Stimulated activated CD4-positive, alpha-beta T cell treated with anti-CD3 and anti-CD28 coated beads, Interleukin-12 subunit alpha, Interleukin-12 subunit beta, amount 100 ng/mL, for 48 hours (primary cell): Measurements from ENCODE around the gene ANKRD40CL.
"Not testable (repeated sequence)": the region's sequence is repeated elsewhere in the genome, so short reads cannot be mapped to it uniquely, and the experiment has no call there.

Source experiments
- DNase-seq, 3 donors: peaks; one replicate each; pipeline ENCODE4 v3.0.0-alpha.2; 2020; ENCODE audit warnings: low read depth in 2 of 3, low spot score in 1 of 3

ANKRD40CL gene

DNA sequence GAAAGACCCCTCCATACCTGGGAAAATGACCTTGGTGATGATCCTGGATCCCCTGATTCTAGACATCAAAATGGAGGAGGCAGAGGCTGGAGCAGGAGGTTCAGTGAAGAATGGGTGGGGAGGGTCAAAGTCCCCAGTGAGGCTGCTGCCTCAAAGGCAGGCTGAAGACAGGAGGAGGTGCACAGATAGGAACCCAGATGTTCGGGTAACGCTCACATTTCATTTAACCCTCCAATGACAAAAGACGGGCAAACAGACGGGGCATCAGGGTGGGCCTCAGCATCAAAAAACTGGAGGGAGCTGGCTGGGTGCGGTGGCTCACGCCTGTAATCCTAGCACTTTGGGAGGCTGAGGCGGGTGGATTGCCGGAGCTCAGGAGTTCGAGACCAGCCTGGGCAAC, at the start of gene ANKRD40CL:
Gene ANKRD40CL, minus strand, starts transcription at position 73 of the 400 bp plus-strand sequence. CDS start 605 bp downstream, outside the sequence.
- DNase-seq, result no peak

- no peak for DNase-seq
Observed at GRCh38 chr17:50816271-50816670, 49.0 kb upstream of the ANKRD40CL start.

GRCh38 chr17:50815400-50815799, 48.1 kb upstream of the ANKRD40CL start:
- no peak for DNase-seq

GRCh38 chr17:50813583-50813982, 46.3 kb upstream of the ANKRD40CL start:
- no peak for DNase-seq

GRCh38 chr17:50808888-50809287, 41.6 kb upstream of the ANKRD40CL start:
- no peak for DNase-seq

DNA sequence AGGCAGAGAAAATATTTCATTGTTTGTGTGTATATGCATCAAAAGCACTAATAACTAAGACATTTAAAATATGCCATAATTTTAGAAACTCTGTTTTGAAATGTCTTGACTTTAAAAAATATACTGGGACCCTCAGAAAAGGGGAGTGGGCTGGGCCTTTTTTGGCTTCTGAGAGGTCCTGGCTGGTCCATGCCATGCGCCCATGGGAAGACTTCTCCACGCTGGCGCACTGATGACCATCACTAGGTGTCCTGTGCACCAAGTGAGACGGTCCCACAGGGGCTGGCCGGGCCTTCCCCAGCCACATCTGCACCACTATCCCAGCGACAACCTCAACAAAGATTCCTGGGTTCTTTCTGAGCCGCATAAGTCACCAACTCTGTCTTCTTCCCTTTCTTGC, 41.1 kb upstream of the ANKRD40CL start:
- DNase-seq, result no peak

GRCh38 chr17:50807675-50808074, 40.4 kb upstream of the ANKRD40CL start:
- DNase-seq, result no peak

DNA sequence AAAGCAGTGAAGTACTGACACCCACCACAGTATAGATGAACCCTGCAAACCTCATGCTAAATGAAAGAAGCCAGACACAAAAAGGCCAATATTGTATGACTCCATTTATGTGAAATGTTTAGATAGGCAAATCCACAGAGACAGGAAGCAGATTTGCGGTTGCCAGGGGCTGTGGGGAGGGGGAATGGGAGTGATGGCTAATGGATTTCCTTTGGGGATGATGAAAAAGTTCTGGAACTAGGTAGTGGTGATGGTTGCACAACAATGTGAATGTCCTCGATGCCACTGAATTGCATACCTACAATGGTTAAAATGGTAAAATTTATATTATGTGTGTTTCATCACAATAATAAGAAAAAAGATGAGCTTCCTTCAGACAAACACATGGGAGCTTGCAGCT, 39.7 kb upstream of the ANKRD40CL start:
- DNase-seq, result no peak

DNA sequence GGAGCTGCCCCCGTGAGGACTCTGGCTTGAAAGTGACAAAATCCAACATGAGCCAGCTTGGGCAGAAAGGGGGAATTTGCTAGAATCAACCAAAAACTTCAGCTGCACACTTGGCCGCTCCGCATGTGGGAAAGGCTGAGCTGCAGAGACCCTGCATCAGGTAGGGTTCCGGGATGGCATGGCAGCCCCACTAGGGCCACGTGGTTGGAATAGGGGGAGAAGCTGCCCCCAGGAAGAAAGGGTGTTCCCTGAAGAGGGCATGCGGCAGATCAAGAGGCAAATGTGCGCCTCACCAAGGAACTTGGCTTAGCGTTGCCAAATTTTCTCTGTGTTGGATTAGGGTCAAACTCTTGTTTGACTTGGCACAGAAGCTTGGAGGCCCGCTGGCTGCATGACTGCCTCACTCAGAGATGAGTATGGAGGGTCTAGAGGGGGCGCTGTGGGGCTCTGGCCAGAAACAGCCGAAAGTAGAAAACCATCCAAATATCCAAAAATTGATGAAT, 38.9 kb upstream of the ANKRD40CL start:
- no peak for DNase-seq

DNA sequence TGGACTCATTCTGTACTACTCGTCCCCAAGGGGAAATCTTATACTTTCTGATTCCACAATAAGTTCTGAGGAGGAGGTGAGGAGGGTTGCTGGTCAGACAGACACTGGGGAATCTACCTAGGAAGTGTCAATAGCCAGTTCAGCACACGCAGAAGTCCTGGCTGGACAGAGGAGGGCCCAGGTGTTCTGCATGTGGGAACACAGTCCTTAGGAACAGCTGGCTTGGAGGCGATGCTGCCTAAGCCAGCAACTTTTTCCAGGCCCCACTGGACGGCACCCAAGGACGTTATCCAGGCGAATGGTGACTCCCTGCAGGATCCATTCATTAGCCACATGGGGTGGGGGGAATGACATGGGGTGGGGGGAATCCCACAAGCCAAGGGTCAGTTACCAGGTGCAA, 38.2 kb upstream of the ANKRD40CL start:
- no peak for DNase-seq

- not testable (repeated sequence) for DNase-seq
Observed at GRCh38 chr17:50804749-50805475, 37.6 kb upstream of the ANKRD40CL start.

DNA sequence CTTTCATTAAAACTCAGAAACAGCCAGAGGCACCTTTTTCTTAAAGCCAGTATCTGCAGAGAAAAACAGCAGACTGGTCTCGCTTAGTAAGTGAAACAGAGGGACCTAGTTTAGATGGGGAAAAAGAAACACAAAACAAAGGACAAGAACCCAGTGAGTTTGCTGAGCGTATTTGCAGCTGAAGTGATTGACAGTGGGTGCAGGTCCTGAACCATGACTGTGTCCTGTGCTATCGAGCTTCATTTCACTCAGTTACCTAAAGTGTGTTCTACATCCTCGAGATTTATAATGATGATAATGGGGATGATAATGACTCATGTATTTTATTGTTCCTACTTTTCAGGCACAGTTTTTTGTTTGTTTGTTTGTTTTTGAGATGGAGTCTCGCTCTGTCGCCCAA, 36.4 kb upstream of the ANKRD40CL start:
- DNase-seq, result no peak

DNA sequence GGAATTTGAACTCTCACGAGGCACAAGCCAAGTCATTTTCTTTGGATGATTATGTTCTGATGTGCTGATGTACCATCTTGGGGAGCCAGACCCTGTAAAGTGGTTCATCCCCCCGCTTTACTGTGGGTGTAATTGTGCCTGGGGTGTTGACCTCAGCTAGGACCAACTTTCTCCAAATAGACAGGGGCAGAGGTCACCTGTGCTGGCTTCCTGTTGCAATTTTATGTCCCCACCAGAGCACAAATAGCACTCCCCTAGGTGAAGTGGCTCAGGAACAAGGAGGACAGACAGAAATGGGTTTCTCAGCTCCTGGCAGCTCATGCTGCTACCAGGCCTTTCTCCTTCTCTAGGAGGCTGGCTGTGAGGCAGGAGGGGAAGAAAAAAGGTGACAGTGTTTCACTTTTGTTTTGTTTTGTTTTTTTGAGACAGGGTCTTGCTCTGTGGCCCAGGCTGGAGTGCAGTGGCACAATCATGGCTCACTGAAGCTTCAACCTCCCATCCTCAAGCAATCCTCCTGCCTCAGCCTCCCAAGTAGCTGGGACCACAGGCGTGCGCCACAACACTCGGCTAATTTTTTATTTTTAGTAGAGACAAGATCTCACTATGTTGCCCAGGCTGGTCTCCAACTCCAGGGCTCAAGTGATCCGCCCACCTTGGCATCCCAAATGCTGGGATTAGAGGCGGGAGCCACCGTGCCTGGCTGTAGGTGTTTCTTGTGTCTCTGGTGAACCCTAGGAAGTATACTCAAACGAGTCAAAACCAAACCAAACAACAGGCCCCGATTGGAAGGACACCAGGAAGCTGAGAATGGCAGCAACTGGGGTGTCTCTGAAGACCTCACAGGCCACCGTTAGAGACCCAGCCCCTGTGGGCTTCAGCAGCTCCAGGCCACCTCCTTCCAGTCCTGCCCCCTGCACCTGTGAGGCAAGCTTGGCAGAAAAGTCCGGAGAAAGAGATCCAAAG, 35.6 kb upstream of the ANKRD40CL start:
- DNase-seq, result no peak

- DNase-seq, result no peak
Observed at GRCh38 chr17:50800196-50800700, 32.9 kb upstream of the ANKRD40CL start.

GRCh38 chr17:50799582-50799981, 32.3 kb upstream of the ANKRD40CL start:
- no peak for DNase-seq

- no peak for DNase-seq
Observed at GRCh38 chr17:50798424-50799288, 31.3 kb upstream of the ANKRD40CL start.

DNA sequence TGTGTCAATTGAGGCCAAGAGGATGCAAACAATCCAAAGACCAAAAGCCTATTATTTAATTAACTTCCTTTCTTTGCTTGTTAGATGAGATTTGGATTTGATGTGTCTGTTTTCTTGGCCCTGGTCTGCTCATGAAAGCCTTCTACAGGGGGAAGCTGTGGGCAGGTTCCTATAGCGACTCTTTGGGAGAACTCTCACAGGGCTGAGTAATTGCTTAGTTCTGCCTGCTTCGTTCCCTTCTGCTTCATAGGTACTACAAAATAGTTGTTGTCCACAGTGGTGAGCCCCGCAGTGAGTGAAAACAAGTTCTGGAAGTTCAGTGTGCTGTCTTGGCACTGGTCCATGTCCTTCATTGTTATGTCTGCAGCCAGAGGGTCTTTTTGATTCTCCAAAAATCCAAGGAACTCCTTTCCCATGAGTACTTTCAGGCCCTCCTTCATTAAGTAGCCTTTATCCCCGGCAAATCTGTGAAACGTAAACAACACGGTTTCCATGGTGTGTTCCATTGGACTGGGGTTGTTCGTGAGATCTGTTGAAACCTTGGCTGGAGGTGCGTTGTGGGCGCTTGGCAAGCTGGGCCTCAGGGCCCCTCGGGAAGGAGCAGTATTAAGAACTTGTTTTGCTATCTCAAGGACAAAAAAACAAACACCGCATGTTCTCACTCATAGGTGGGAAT, 30.0 kb upstream of the ANKRD40CL start:
- no peak for DNase-seq

GRCh38 chr17:50794361-50794760, 27.0 kb upstream of the ANKRD40CL start:
- no peak for DNase-seq

DNA sequence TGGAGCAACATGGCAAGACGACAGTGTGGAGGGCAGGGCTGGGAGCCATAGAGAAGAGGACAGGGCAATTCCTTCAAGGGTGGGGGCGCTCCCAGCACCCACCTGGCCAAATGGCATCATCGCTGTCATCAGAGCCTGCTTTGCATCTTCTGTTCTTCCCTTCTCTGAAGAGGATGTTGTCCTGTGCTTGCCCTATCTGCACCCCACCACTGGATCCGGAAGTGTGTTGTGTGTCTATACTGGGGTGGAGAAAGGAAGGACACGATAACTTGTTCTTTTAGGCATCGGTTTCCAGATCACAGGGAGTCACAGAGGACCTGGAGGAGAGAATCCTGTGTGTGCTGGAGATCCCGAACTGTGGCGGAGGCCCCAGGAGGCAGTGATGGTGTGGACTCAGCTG, 25.7 kb upstream of the ANKRD40CL start:
- no peak for DNase-seq

GRCh38 chr17:50792132-50792531, 24.8 kb upstream of the ANKRD40CL start:
- DNase-seq, result no peak
